Measurements from ENCODE around the gene TLR6. TPM values are rescaled to one million over a fixed set of nuclear protein-coding genes. Genes with fewer than 3 reads are reported as not detected.

Gene TLR6
- total and polyA plus RNA-seq, 2 of the 8 experiments (the other 6 are each of a cell fraction or from before 2014, with no cell fraction given) = 0.02 to 0.09 TPM

GRCh38 chr4:38898245-38898644 is 41.6 kb upstream of the TLR6 start:
- no peaks in the 10 kb centered on the region for H3K79me1 ChIP-seq (ENCODE audit: low read depth, low read length)
- FAIRE-seq (no peak), DNase-seq (ENCODE audit: low read depth in 1 of 2, low spot score in 2 of 2) (no peak)
- no peak overlapping the region for H2AK5ac ChIP-seq (ENCODE audit: low read depth, low read length)
- no peak overlapping the region for H3K4me3 ChIP-seq (ENCODE audit: extremely low read depth in 1 of 4, insufficient read depth in 2 of 4, low read depth in 3 of 4, low read length in 4 of 4)
- no peaks in the 10 kb centered on the region for H3K36me3 ChIP-seq (ENCODE audit: control insufficient read depth in 2 of 4, insufficient read depth in 4 of 4, low read length in 3 of 4)
- TF ChIP-seq SP1 (IDR thresholded peaks at IDR 0.05; ENCODE audit: low read depth, low read length) (no peak), YY1 (IDR thresholded peaks at IDR 0.05; ENCODE audit: low read depth, low read length) (no peak)
- H4K5ac ChIP-seq (ENCODE audit: insufficient read length, low read depth, low read length) = no peak overlapping the region
- no peak overlapping the region for H3K23ac ChIP-seq (ENCODE audit: insufficient read length)
- H4K91ac ChIP-seq (replicated peaks; ENCODE audit: insufficient read length, low read length) = no peak overlapping the region
- H2AFZ ChIP-seq (ENCODE audit: low read length) = no peak overlapping the region
- H2BK20ac ChIP-seq (ENCODE audit: low read length) = no peak overlapping the region
- no peak overlapping the region for H2BK5ac ChIP-seq (ENCODE audit: low read depth, low read length)
- H3K4me2 ChIP-seq (ENCODE audit: insufficient read depth in 1 of 2, low read depth in 2 of 2, low read length in 2 of 2) = no peak overlapping the region
- no peak overlapping the region for H4K8ac ChIP-seq (ENCODE audit: extremely low read depth, insufficient read depth, low read length)
- CTCF ChIA-PET (ENCODE audit: partially characterized antibody) = interaction anchor here (0.6 kb wide), 1 partner anchor 79 kb away, joined by 4 read pairs; no protein-coding TSS in a partner anchor
- no peaks in the 10 kb centered on the region for H3K4me1 ChIP-seq (replicated peaks in 1 of 4; ENCODE audit: control insufficient read depth in 3 of 4, insufficient read depth in 4 of 4, low read length in 3 of 4)
- H3K23me2 ChIP-seq (ENCODE audit: low read depth, low read length) = no peaks in the 10 kb centered on the region
- no peak overlapping the region for H3K9ac ChIP-seq (replicated peaks in 1 of 4; ENCODE audit: extremely low read depth in 1 of 4, low read depth in 3 of 4, low read length in 3 of 4)
- no peaks in the 10 kb centered on the region for H4K20me1 ChIP-seq (replicated peaks in 1 of 2; ENCODE audit: control insufficient read depth in 1 of 2, insufficient read depth in 2 of 2, low read length in 2 of 2)
- H2BK15ac ChIP-seq (ENCODE audit: low read length) = no peak overlapping the region
- no peak overlapping the region for H2BK12ac ChIP-seq (ENCODE audit: low read depth, low read length)
- H3K14ac ChIP-seq (ENCODE audit: insufficient read length) = no peak overlapping the region
- no peak overlapping the region for H3K56ac ChIP-seq (replicated peaks; ENCODE audit: insufficient read length, low read depth, low read length)
- H3K27ac ChIP-seq (ENCODE audit: low read depth, low read length) = no peak overlapping the region
- no peaks in the 10 kb centered on the region for H3K27me3 ChIP-seq (replicated peaks in 1 of 4; ENCODE audit: control insufficient read depth in 3 of 4, extremely low read depth in 1 of 4, insufficient read depth in 3 of 4, low read length in 3 of 4)
- H3K79me2 ChIP-seq (ENCODE audit: control insufficient read depth in 1 of 2, insufficient read depth in 2 of 2, low read length in 2 of 2) = no peaks in the 10 kb centered on the region
- H3K4ac ChIP-seq (replicated peaks; ENCODE audit: insufficient read length, low read depth, low read length) = no peak overlapping the region
- POLR2A ChIA-PET (ENCODE audit: partially characterized antibody) = no interaction called here
- no peak overlapping the region for H3K18ac ChIP-seq (ENCODE audit: extremely low read depth, low read length)
- H2BK120ac ChIP-seq (replicated peaks; ENCODE audit: low read depth, low read length) = no peak overlapping the region
- WGBS, 2 experiments (ENCODE audit: extremely low coverage in 1 of 2, insufficient coverage in 1 of 2, insufficient read length in 1 of 2, insufficient replicate concordance in 2 of 2, low coverage in 1 of 2, low lambda C conversion rate in 2 of 2, missing lambda C conversion rate in 1 of 2) = 92% methylated on average over 7 of the region's 7 CpGs; no CpG with 5 or more reads in 1 of the 2 experiments
- H3K9me3 ChIP-seq (ENCODE audit: insufficient read depth in 2 of 2, low read depth in 1 of 2, low read length in 1 of 2) = no peaks in the 10 kb centered on the region; a peak in 1 of 4 replicates
